ENCODE data around the gene PP2D1. TPM values are rescaled to one million over a fixed set of nuclear protein-coding genes. Genes with fewer than 3 reads are reported as not detected.

Gene PP2D1
- not detected in 2 replicates for total RNA-seq

GRCh38 chr3:20012164-20012563 lies at the start of gene PP2D1:
PP2D1 (minus strand) TSS chr3:20012264; CDS start chr3:20012072, 192 bp downstream.

GRCh38 chr3:20039765-20040547 lies 27.9 kb upstream of the PP2D1 start, which contains the start of gene KAT2B:
KAT2B (plus strand) TSS chr3:20040446; CDS start chr3:20040478, 32 bp downstream.

GRCh38 chr3:19946832-19947548 lies 65.1 kb downstream of the PP2D1 start, which contains the start of gene RAB5A:
RAB5A (plus strand) TSS chr3:19947097; CDS start chr3:19950899, 3,802 bp downstream.

Small RNAs within 50 kb of the gene (small RNA-seq; reads per million reads assigned to genes)
- gene RNU4-85P (not detected), gene RPL39P18 (not detected)

Other genes starting within 250 kb of the PP2D1 start
- gene EFHB, start 78.0 kb downstream of the PP2D1 start, total RNA-seq, result under 0.01 and 0.97 TPM in 2 replicates
- 55.4 and 81.3 TPM in 2 replicates for gene RAB5A, start 65.2 kb downstream of the PP2D1 start, total RNA-seq
- gene KAT2B, start 28.2 kb upstream of the PP2D1 start, total RNA-seq, result 13.8 and 14.4 TPM in 2 replicates
- gene SGO1, start 173.9 kb upstream of the PP2D1 start, total RNA-seq, result 0.81 and 1.6 TPM in 2 replicates